GM19240 (cell line): Measurements from ENCODE around the gene RNF128.

Experiments
- DNase-seq: peaks from one replicate; pipeline ENCODE4 v3.0.0; 2011; ENCODE audit warnings: low spot score; ENCODE audit not compliant: insufficient read length

Gene RNF128, protein sequence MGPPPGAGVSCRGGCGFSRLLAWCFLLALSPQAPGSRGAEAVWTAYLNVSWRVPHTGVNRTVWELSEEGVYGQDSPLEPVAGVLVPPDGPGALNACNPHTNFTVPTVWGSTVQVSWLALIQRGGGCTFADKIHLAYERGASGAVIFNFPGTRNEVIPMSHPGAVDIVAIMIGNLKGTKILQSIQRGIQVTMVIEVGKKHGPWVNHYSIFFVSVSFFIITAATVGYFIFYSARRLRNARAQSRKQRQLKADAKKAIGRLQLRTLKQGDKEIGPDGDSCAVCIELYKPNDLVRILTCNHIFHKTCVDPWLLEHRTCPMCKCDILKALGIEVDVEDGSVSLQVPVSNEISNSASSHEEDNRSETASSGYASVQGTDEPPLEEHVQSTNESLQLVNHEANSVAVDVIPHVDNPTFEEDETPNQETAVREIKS

DNA sequence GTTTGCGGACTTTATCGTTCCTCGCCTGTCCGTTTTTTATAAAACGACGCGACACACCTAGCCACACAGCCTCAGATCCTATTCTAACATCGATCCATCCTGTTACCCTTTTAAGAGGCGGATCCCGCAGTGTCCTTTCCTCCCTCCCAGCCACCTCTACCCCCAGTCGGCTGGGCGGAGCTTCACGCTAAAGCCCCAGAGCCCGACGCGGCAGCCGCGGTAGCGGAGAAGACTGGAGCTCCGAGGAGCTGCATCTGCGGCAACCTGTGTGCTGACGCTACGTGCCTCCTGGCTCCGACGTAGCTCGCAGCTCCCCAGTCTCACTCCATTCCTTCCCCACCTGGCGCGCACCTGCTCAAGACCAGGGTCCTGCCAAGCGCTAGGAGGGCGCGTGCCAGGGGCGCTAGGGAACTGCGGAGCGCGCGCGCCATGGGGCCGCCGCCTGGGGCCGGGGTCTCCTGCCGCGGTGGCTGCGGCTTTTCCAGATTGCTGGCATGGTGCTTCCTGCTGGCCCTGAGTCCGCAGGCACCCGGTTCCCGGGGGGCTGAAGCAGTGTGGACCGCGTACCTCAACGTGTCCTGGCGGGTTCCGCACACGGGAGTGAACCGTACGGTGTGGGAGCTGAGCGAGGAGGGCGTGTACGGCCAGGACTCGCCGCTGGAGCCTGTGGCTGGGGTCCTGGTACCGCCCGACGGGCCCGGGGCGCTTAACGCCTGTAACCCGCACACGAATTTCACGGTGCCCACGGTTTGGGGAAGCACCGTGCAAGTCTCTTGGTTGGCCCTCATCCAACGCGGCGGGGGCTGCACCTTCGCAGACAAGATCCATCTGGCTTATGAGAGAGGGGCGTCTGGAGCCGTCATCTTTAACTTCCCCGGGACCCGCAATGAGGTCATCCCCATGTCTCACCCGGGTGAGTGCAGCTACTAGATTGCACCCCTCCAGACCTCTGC, at the start of gene RNF128:
TSS of gene RNF128 (plus strand) at position 217 of the 953 bp plus-strand sequence. CDS start at position 430, 213 bp downstream.
- DNase-seq, result no peak

DNA sequence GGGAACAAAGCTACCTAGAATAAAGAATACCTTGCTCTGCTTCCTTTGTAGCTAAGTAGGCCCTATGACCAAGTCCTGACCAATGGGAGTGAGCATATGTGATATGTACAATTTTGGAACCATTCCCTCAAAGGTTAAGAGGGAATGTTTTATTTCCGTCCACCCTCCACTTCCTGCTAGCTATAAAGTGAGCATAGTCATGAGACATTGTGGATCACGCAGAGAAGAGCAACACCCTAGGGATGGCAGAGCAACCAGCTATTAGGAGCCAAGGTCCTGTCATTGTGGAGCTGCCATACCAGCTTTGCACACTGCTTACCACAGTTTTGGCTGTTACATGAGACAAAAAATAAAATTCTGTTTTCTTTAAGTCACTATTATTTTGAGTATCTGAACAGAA, 45.8 kb upstream of the RNF128 start:
- DNase-seq, result no peak

DNA sequence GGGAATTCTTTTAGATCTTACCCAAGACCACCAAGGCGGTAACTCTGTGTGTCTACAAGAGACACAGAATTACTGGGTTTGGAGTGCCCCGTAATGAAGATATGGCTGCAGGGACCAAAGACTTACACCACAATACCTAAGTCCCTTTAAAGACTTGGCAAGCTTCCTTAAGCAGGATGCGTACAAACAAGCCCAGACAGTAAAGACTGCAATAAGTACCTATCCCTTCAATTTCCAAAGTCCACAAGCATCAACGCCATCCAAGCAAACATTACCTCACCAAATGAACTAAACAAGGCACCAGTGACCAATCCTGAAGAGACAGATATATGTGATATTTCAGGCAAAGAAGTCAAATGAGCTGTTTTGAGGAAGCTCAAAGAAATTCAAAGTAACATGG, 42.3 kb upstream of the RNF128 start:
- no peak for DNase-seq

DNA sequence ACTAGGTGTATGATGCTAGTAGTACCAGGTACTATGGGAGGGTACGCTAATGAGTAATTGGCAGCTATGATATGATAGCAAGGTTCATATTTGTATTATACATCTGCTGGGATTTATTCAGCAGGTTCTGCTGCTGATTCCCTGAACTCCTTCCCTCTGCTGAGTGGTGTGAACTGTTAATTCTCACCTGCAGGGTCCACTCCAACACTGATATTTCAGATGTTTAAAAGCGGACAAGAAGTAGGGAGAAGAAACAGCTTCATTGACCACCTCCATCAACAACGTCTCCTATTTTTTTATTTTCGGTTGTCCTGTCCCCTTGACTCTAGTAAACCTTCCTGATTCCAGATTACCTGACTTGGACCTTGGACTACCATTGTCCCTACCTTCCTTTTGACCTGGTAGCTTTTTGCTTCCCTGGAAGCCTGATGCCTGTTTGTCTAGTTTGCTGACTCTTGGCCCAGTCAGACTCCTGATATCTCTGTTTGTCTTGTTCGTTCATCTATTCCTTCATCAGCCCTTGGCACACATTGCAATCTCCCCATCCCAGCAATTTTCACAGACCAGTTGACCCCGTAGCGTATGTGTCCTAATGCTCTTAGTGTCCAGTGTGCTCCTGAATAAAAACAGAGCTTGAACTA, 34.0 kb upstream of the RNF128 start:
- no peak for DNase-seq

GRCh38 chrX:106696502-106696901, 30.0 kb upstream of the RNF128 start:
- DNase-seq, result no peak

GRCh38 chrX:106698693-106699092, 27.8 kb upstream of the RNF128 start:
- DNase-seq, result no peak

- no peak for DNase-seq
Measured at GRCh38 chrX:106702636-106703035, 23.9 kb upstream of the RNF128 start.

DNA sequence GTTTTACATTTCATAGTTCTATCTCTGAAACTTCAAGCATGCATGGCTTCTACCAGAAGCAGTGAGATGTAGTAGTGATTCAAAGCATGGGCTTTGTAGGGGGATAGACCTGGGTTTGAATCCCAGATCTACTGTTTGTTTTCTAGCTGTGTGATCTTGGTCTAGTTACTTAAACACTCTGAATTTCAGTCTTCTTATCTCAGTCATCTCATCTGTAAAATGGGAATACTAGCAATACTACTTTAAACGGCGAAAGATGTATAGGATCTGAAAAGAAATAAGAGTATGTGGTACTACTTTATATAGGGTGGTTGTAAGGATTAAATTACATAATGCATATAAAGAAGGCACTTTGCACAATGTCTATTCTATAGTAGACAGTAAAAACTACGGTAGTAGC, 20.0 kb upstream of the RNF128 start:
- no peak for DNase-seq

DNA sequence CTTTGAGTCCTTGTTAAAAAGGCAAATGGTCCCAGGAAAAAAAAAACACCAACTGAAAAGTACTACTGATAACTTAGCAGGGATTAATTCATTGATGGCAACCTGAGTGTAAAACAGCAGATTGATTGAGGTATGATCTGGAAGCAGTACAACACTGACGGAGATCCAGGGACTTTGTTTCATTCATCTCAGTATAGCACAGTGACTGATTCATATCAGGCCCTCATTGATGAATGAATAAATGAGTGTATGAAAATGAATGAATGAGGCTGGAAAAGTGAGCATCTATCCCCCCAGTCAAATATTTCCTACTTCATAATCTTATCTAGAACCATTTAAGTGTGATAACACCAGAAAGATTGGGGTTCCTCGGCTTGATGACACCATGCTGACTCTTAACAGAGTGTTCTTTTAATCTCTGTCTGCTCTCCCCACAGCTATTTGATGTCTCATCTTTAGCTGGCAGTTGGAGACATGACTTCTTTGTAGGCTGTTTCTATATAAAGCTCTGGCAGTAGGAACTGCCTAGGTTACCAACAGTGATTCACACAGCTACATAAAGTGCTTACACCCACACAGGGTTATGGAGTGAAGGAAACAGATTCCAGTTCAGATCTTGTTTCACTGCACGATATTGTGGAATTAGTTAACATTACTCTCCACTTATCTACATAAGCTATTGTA, 18.6 kb upstream of the RNF128 start:
- DNase-seq, result no peak

DNA sequence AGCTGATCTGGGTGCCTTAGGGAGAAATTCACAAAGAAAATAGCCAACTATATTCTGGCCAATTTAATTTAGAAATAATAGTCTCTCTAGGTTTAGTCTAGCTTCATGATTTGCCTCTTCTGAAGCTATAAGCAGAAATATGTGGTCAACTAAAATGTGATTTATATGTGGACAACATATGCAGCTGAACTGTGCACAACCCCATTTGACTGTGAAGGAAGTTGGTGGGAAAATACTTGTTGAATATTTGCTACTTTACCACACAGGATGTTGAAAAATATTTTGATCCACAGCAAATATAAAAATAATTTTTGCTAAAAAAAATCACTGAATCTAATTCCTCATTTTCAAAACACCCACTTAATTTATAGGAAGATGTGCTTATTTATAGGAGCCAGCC, 15.7 kb upstream of the RNF128 start:
- no peak for DNase-seq

GRCh38 chrX:106711375-106711774, 15.1 kb upstream of the RNF128 start:
- DNase-seq, result no peak

- no peak for DNase-seq
Measured at GRCh38 chrX:106716004-106716403, 10.5 kb upstream of the RNF128 start.

GRCh38 chrX:106716463-106716862, 10.0 kb upstream of the RNF128 start:
- DNase-seq, result no peak

DNA sequence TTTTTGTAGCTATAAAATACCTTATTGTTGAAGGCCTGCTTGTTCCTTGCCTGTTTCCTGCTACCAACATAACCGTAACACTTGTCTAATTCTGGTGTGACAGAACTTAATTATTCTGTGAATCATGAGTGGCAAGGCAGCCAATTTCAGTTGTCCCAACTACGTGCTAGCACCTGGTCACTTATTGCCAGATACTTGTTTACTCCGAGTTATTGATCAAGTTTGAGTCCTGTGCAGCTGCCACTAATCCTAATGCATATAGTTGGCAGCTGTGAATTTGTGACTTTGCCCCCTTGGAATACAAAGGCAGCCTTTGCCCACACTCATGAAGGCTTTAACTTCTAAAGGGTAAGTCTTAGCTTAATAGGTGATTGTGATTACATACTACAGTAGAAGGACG, 7.8 kb upstream of the RNF128 start:
- DNase-seq, result no peak

- DNase-seq, result no peak
Measured at GRCh38 chrX:106725931-106726330, 570 bp upstream of the RNF128 start.

DNA sequence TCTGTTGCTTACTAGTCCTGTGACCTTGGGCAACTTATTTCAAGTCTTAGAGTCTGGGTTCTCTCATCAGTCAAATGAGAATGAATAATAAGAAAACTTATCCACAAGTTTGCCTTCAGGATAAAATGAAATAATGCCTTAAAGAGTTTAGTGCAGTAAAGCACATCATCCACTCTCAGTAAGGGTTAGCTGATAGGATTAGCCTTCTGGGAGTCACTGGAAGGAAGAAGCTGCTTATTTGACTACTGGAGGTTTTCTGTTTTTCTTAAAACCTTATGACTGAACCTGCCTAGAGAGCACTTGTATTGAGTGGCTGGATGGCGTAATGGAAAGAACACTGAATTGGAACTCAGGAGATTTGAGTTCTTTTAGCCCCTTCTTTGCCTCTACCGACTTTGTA, 1.8 kb downstream of the RNF128 start:
- DNase-seq, result no peak

DNA sequence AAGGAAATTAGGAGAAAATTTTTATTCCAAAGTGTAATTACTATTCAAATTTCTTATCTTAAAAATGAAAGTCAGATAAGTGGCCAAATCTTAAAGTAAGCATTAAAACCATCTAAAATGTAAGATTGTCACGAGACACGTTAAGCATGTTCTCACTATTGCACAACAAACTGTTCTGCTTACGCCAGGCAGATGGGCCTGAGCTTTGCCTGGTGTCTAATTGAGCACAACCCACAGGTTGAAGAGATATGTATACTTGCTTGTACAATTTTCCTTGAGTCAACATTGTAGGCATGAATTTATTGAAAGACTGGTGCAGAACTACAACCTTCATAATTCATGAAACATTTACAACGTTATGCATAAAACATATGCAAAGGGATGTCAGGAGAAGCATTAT, 3.9 kb downstream of the RNF128 start:
- no peak for DNase-seq

DNA sequence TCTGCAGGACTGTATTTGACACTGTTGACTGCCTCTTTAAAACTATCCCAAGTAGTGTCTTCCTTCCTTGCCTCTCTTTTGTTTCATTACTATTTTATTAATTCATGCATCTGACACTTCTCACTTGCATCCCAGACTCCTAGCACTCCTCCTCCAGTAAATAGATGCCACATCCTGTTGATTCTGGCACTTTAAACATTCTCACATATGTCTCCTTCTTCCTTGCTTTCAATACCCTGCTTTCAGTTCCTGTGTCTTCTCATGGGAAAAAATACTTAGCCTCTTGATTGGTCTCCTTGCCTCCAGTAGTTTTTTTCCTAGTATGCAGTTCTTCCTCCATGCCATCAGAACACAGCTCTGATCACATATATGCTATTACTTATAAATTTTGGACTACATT, 5.1 kb downstream of the RNF128 start:
- no peak for DNase-seq

- no peak for DNase-seq
Measured at GRCh38 chrX:106734827-106735226, 8.3 kb downstream of the RNF128 start.

- no peak for DNase-seq
Measured at GRCh38 chrX:106740193-106740780, 13.8 kb downstream of the RNF128 start.

- no peak for DNase-seq
Measured at GRCh38 chrX:106742193-106742592, 15.7 kb downstream of the RNF128 start.
